Measurements from ENCODE around the gene STK32B. TPM values are rescaled to one million over a fixed set of nuclear protein-coding genes. Genes with fewer than 3 reads are reported as not detected.

STK32B gene
- total RNA-seq, 1 experiment from 2014 or later = 11.6 TPM

DNA sequence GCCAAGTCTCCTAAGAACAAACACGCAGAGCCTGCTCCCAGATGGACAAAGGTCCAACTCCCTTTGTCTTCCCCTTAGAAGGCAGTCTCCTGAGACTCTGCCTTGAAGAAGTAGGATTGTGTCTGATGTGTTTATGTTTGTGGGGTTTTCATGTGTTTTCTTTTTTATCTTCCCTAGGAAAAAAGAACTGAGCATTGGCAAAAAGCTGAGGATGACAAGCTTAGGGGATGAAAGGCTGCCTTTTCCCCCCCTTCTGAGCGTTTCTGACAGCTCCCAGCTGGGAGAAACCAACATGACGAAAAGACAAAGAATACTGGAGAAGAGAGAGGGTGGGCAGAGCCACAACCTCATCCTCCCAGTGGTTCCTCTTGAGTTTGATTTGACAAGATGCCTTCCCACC lies 475.9 kb downstream of the STK32B start:
- Histone ChIP-seq H3K27ac (ENCODE audit: low read length) (no peak overlapping the region), H3K9me3 (ENCODE audit: control insufficient read depth, insufficient read depth, low read depth, low read length) (no peaks in the 10 kb centered on the region), H3K4me3 (ENCODE audit: low read depth in 2 of 2, low read length in 2 of 2) (no peak overlapping the region), H3K36me3 (ENCODE audit: control insufficient read depth, insufficient read depth, low read length) (no peaks in the 10 kb centered on the region), H3K27me3 (ENCODE audit: control insufficient read depth, insufficient read depth, low read length) (no peaks in the 10 kb centered on the region), H3K4me1 (ENCODE audit: control insufficient read depth, insufficient read depth, low read length) (no peaks in the 10 kb centered on the region)
- ATAC-seq (no peak), DNase-seq (ENCODE audit: low read depth, low spot score) (no peak)
- TF ChIP-seq TCF7L2 (IDR thresholded peaks at IDR 0.05; ENCODE audit: low read depth, low read length) = no peak
- TF ChIP-seq SIN3A (IDR thresholded peaks at IDR 0.05; ENCODE audit: borderline replicate concordance, insufficient read depth, low read depth, low read length) = no peak
- TF ChIP-seq POLR2AphosphoS5 (IDR thresholded peaks at IDR 0.05; ENCODE audit: low read depth, low read length) = no peak
- TF ChIP-seq, protein P1, sequence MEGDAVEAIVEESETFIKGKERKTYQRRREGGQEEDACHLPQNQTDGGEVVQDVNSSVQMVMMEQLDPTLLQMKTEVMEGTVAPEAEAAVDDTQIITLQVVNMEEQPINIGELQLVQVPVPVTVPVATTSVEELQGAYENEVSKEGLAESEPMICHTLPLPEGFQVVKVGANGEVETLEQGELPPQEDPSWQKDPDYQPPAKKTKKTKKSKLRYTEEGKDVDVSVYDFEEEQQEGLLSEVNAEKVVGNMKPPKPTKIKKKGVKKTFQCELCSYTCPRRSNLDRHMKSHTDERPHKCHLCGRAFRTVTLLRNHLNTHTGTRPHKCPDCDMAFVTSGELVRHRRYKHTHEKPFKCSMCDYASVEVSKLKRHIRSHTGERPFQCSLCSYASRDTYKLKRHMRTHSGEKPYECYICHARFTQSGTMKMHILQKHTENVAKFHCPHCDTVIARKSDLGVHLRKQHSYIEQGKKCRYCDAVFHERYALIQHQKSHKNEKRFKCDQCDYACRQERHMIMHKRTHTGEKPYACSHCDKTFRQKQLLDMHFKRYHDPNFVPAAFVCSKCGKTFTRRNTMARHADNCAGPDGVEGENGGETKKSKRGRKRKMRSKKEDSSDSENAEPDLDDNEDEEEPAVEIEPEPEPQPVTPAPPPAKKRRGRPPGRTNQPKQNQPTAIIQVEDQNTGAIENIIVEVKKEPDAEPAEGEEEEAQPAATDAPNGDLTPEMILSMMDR (IDR thresholded peaks at IDR 0.05) = no peak
- TF ChIP-seq, protein P2, sequence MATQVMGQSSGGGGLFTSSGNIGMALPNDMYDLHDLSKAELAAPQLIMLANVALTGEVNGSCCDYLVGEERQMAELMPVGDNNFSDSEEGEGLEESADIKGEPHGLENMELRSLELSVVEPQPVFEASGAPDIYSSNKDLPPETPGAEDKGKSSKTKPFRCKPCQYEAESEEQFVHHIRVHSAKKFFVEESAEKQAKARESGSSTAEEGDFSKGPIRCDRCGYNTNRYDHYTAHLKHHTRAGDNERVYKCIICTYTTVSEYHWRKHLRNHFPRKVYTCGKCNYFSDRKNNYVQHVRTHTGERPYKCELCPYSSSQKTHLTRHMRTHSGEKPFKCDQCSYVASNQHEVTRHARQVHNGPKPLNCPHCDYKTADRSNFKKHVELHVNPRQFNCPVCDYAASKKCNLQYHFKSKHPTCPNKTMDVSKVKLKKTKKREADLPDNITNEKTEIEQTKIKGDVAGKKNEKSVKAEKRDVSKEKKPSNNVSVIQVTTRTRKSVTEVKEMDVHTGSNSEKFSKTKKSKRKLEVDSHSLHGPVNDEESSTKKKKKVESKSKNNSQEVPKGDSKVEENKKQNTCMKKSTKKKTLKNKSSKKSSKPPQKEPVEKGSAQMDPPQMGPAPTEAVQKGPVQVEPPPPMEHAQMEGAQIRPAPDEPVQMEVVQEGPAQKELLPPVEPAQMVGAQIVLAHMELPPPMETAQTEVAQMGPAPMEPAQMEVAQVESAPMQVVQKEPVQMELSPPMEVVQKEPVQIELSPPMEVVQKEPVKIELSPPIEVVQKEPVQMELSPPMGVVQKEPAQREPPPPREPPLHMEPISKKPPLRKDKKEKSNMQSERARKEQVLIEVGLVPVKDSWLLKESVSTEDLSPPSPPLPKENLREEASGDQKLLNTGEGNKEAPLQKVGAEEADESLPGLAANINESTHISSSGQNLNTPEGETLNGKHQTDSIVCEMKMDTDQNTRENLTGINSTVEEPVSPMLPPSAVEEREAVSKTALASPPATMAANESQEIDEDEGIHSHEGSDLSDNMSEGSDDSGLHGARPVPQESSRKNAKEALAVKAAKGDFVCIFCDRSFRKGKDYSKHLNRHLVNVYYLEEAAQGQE (IDR thresholded peaks at IDR 0.05; ENCODE audit: insufficient read depth in 1 of 2, low read depth in 2 of 2, low read length in 1 of 2) = no peak
- POLR2A ChIA-PET = no interaction called here
- in situ Hi-C loops (cut with HindIII; ENCODE audit: low pct_unique_long_range_greater_than_20kb, low sequenced_read_pairs) = no loop called here
- BruUV-seq (replicated peaks) = no TSS peak
- intact Hi-C loops (cut with micrococcal nuclease; ENCODE audit: unreplicated experiment) = no loop called here
- CTCF ChIA-PET = interaction anchor here (0.6 kb wide), 1 partner anchor 84 kb away, joined by 4 read pairs; no protein-coding TSS in a partner anchor

DNA sequence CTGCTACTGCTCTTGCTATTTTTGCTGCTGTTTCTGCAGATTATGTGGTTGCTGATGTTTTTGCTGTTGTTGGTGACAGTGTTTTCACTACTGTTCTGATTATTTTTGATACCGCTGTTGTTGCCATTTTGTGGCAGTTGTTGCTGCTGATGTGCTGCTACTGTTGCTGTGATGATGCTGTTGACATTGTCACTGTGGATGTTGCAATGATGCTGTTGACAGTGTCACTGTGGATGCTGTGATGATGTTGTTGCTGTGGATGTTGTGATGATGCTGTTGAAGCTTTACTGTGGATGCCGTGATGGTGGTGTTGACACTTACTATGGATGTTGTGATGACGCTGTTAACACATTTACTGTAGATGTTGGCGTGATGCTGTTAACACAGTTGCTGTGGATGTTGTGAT lies 476.8 kb downstream of the STK32B start:
- ATAC-seq (no peak), DNase-seq (ENCODE audit: low read depth, low spot score) (no peak)
- Histone ChIP-seq H3K9me3 (ENCODE audit: control insufficient read depth, insufficient read depth, low read depth, low read length) (no peaks in the 10 kb centered on the region), H3K4me1 (ENCODE audit: control insufficient read depth, insufficient read depth, low read length) (no peaks in the 10 kb centered on the region), H3K27ac (ENCODE audit: low read length) (no peak overlapping the region), H3K4me3 (ENCODE audit: low read depth in 2 of 2, low read length in 2 of 2) (no peak overlapping the region), H3K27me3 (ENCODE audit: control insufficient read depth, insufficient read depth, low read length) (no peaks in the 10 kb centered on the region), H3K36me3 (ENCODE audit: control insufficient read depth, insufficient read depth, low read length) (no peaks in the 10 kb centered on the region)
- POLR2A ChIA-PET = no interaction called here
- no TSS peak for BruUV-seq (replicated peaks)
- CTCF ChIA-PET = no interaction called here
- intact Hi-C loops (cut with micrococcal nuclease; ENCODE audit: unreplicated experiment) = no loop called here
- TF ChIP-seq, protein P2 (IDR thresholded peaks at IDR 0.05; ENCODE audit: insufficient read depth in 1 of 2, low read depth in 2 of 2, low read length in 1 of 2) = no peak
- no peak for TF ChIP-seq SIN3A (IDR thresholded peaks at IDR 0.05; ENCODE audit: borderline replicate concordance, insufficient read depth, low read depth, low read length)
- no peak for TF ChIP-seq POLR2AphosphoS5 (IDR thresholded peaks at IDR 0.05; ENCODE audit: low read depth, low read length)
- TF ChIP-seq, protein P1 (IDR thresholded peaks at IDR 0.05) = no peak
- TF ChIP-seq TCF7L2 (IDR thresholded peaks at IDR 0.05; ENCODE audit: low read depth, low read length) = no peak
- in situ Hi-C loops (cut with HindIII; ENCODE audit: low pct_unique_long_range_greater_than_20kb, low sequenced_read_pairs) = no loop called here

Measured in Panc1 (cell line).